IPS-18a (cell line): Measurements from ENCODE around the gene BAZ2A.

Source experiments
- H3K27ac ChIP-seq: one replicate; pipeline ENCODE4 v1.5.1; 2013; ENCODE audit warnings: low read length
- H3K27me3 ChIP-seq: one replicate; pipeline ENCODE4 v1.6.1; 2013; ENCODE audit warnings: mild to moderate bottlenecking, low read length; ENCODE audit not compliant: control insufficient read depth, insufficient read depth
- H3K36me3 ChIP-seq: one replicate; pipeline ENCODE4 v1.6.1; 2013; ENCODE audit warnings: low read depth, low read length; ENCODE audit not compliant: control insufficient read depth
- H3K4me1 ChIP-seq: one replicate; pipeline ENCODE4 v1.6.1; 2013; ENCODE audit warnings: low read depth, low read length; ENCODE audit not compliant: control insufficient read depth
- H3K4me3 ChIP-seq: one replicate; pipeline ENCODE4 v1.5.1; 2013; ENCODE audit warnings: low read length
- H3K9ac ChIP-seq: one replicate; pipeline ENCODE4 v1.6.1; 2013; ENCODE audit warnings: mild to moderate bottlenecking, low read length, moderate library complexity
- H3K9me3 ChIP-seq: one replicate; pipeline ENCODE4 v1.6.1; 2013; ENCODE audit warnings: low read depth, low read length; ENCODE audit not compliant: control insufficient read depth

The BAZ2A gene

DNA sequence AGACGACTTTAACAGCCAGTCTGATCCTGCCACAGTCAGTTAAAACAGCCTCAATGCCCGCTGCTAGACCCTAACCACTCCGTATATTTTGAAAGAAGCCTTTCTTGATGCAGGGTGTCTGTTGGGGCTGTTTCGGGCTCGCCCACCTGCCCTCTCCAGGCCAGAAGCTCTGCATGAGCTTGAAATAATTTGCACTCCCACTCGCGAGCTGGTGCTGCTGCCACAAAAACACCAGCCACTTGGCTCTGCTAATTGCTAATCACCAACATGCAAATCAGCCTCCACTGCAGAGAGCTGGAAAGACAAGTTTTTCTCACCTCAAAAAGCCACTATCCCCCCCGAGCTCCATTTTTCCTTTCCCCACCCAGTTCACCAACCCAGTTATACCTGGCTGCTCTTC is 15.5 kb downstream of the BAZ2A start:
- no peaks in the 10 kb centered on the region for H3K27me3 ChIP-seq
- peaks cover 64% of the 10 kb centered on the region for H3K36me3 ChIP-seq
- no peaks in the 10 kb centered on the region for H3K9me3 ChIP-seq
- no peak overlapping the region for H3K9ac ChIP-seq
- H3K4me1 ChIP-seq: no peaks in the 10 kb centered on the region
- no peak overlapping the region for H3K4me3 ChIP-seq
- no peak overlapping the region for H3K27ac ChIP-seq

- Histone ChIP-seq H3K9me3 (no peaks in the 10 kb centered on the region), H3K27ac (no peak overlapping the region), H3K36me3 (peaks cover 86% of the 10 kb centered on the region), H3K4me3 (no peak overlapping the region), H3K4me1 (no peaks in the 10 kb centered on the region), H3K9ac (no peak overlapping the region), H3K27me3 (no peaks in the 10 kb centered on the region)
These were observed 25.8 kb downstream of the BAZ2A start for GRCh38 chr12:56604355-56604754.

DNA sequence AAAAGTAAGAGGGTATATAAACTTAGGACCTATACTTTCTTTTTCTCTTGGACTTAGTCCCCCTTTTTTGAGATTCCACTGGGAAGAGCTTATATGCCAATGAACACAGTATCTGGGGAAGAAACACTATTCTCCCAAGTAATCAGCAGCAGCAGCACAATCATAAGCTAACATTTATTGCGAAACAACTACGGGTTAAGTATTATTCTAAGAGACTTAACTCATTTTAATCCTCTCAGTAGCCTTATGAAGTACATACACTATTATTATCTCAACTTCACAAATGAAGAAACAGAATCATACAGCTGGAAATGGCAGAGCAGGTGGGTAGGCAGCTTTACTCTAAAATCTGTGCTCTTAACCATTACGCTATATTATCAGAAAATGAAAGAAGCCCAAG is 27.9 kb downstream of the BAZ2A start:
- no peak overlapping the region for H3K9ac ChIP-seq
- H3K27me3 ChIP-seq: no peaks in the 10 kb centered on the region
- H3K4me3 ChIP-seq: no peak overlapping the region
- no peaks in the 10 kb centered on the region for H3K9me3 ChIP-seq
- no peaks in the 10 kb centered on the region for H3K4me1 ChIP-seq
- no peak overlapping the region for H3K27ac ChIP-seq
- H3K36me3 ChIP-seq: peaks cover 97% of the 10 kb centered on the region

DNA sequence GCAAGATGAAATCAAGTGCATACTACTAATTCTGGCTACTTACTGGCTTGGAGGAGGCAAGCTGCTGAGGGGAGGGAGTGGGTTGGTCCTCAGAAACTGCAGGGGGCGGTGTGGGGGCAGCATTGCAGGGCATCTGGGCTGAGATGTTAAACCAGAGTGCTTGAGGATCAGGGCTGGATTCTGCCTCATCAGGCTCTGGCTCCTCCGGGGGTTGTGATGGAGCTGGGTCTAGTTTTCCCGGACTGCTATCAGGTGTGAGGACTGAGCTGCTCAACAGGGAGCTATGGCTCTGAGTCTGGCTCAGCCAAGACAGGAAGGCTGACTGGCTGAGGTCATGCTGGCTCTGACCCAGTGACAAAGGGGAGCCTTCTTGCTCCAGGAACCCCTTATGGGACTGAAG is 28.6 kb downstream of the BAZ2A start:
- Histone ChIP-seq H3K4me1 (no peaks in the 10 kb centered on the region), H3K4me3 (no peak overlapping the region), H3K36me3 (peaks cover 91% of the 10 kb centered on the region), H3K27ac (no peak overlapping the region), H3K9ac (no peak overlapping the region), H3K9me3 (no peaks in the 10 kb centered on the region), H3K27me3 (no peaks in the 10 kb centered on the region)

DNA sequence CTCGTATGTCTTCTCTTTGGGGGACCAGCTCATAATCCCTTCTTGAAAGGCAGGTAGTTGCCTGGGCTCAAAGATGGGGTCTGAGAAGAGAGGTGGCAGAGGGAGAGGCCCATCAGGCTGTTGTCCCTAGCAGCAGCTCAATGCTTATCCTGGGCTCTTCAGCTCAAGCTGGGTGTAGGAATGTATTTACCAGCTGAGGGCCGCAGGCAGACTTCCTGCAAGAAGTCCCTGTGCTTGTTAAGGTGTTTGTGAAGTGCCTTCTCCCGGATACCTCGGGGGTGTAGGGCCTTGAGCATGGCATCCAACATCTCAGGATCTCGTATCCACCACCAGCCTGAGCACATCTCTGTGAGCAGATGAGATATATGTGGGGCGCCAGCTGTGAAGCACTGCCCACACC is 29.4 kb downstream of the BAZ2A start:
- no peak overlapping the region for H3K9ac ChIP-seq
- H3K4me1 ChIP-seq: no peaks in the 10 kb centered on the region
- H3K36me3 ChIP-seq: peaks cover 84% of the 10 kb centered on the region
- H3K9me3 ChIP-seq: no peaks in the 10 kb centered on the region
- H3K27me3 ChIP-seq: no peaks in the 10 kb centered on the region
- no peak overlapping the region for H3K4me3 ChIP-seq
- no peak overlapping the region for H3K27ac ChIP-seq

GRCh38 chr12:56599797-56600196 is 30.3 kb downstream of the BAZ2A start:
- Histone ChIP-seq H3K9ac (no peak overlapping the region), H3K4me1 (no peaks in the 10 kb centered on the region), H3K4me3 (no peak overlapping the region), H3K36me3 (peaks cover 79% of the 10 kb centered on the region), H3K9me3 (no peaks in the 10 kb centered on the region), H3K27me3 (no peaks in the 10 kb centered on the region), H3K27ac (no peak overlapping the region)

DNA sequence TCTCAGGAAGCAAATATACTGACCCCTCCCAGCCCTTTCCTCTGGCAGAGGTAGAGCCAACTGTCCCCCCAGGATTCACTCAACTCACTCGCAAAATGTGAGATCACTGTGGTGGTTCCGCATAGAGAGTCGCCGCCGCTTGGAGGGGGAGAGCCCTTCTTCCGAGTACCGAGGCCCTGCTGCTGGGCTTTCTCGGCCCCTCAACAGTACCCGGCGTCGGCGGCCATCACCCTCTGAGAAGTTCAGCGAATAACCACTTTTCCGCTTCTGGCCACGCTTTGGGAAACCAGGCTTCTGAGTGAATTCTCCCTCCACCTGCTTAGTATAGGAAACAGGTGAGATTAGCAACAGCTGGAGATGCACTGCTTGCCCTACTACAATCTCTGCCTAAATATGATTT is 31.1 kb downstream of the BAZ2A start:
- no peak overlapping the region for H3K4me3 ChIP-seq
- peaks cover 71% of the 10 kb centered on the region for H3K36me3 ChIP-seq
- H3K9ac ChIP-seq: no peak overlapping the region
- H3K27me3 ChIP-seq: no peaks in the 10 kb centered on the region
- H3K4me1 ChIP-seq: peaks cover 6% of the 10 kb centered on the region
- H3K27ac ChIP-seq: no peak overlapping the region
- no peaks in the 10 kb centered on the region for H3K9me3 ChIP-seq

DNA sequence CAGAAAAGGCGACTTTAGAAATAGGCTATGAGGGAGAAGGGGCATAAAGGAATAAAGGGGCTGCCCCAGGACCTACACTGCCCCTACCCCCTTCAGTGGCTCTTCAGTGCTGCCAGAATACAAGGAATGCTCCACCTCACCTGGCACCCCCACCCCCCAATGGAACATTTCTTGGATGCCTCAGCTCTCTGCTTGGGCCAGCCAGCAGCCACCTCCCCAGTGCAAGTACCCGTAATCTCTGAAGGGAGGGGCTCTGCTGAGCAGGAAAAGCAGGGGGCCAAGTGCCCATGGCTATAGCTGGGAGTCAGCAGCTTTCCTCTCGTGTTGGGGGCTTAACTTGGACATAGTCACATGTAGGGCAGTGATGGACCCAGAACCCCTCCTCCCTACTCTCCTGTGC is 33.3 kb downstream of the BAZ2A start:
- no peak overlapping the region for H3K27ac ChIP-seq
- peaks cover 50% of the 10 kb centered on the region for H3K36me3 ChIP-seq
- no peak overlapping the region for H3K9ac ChIP-seq
- H3K9me3 ChIP-seq: no peaks in the 10 kb centered on the region
- H3K4me1 ChIP-seq: peaks cover 6% of the 10 kb centered on the region
- no peaks in the 10 kb centered on the region for H3K27me3 ChIP-seq
- no peak overlapping the region for H3K4me3 ChIP-seq

DNA sequence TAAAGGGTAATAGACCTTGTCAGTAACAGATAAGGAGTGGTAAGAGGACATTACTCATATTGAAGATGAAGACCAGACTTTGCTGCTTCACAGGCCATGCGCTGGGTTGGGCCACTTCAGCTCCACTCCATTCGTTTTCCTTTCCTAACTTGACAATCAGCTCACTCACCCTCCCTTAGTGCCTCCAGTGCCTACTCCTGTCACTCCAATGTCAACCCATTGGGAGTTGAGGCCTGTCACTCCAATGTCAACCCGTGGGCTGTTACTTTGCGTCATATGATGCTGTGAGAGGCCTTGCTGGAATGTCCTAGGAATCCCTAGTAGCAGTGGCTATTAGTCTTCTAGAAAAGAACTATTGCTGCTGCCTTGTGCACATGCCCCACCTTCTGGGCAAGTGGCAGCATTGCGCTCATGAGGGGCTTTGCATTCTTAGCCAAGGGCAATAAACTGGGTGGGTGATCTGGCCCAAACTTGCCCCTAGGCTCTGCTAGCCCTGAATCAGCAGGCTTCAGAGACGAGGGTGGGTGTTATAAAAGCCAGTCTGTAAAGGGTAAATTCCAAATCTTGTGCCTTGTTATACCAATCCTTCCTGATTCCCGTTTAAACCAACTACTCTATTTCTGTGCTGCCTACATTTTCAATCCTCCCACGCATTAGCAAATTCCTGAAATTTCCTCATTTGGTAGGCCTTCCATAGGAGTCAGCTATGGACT is 36.1 kb downstream of the BAZ2A start:
- Histone ChIP-seq H3K4me3 (no peak overlapping the region), H3K4me1 (peaks cover 6% of the 10 kb centered on the region), H3K9me3 (no peaks in the 10 kb centered on the region), H3K27ac (peak overlapping the region; percentile 27), H3K9ac (no peak overlapping the region), H3K36me3 (peaks cover 22% of the 10 kb centered on the region), H3K27me3 (no peaks in the 10 kb centered on the region)

DNA sequence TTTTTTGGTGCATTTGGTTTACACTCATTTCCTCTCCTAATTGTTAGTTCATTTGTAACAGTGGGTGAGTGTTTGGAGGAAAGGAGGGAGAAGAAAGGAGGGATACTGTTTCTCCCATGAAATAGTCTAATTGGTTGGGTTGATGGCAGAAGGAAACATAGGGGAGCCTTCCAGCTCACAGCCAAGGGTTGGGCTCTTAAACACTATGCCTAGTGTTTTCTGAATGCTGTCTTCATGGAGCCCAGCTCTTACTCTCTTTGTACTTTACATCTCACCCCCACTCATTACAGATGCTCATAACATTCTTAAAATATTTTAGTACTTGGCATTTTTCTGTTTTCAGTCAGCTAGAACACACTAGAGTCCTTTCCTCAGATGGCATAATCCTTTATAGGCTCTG is 38.2 kb downstream of the BAZ2A start:
- Histone ChIP-seq H3K36me3 (peaks cover 3% of the 10 kb centered on the region), H3K4me3 (no peak overlapping the region), H3K27ac (no peak overlapping the region), H3K4me1 (peaks cover 18% of the 10 kb centered on the region), H3K27me3 (no peaks in the 10 kb centered on the region), H3K9ac (no peak overlapping the region), H3K9me3 (no peaks in the 10 kb centered on the region)

- H3K27ac ChIP-seq: no peak overlapping the region
- no peaks in the 10 kb centered on the region for H3K27me3 ChIP-seq
- H3K9ac ChIP-seq: no peak overlapping the region
- no peaks in the 10 kb centered on the region for H3K9me3 ChIP-seq
- peaks cover 3% of the 10 kb centered on the region for H3K36me3 ChIP-seq
- no peak overlapping the region for H3K4me3 ChIP-seq
- H3K4me1 ChIP-seq: peaks cover 18% of the 10 kb centered on the region
These were observed 39.0 kb downstream of the BAZ2A start for GRCh38 chr12:56591126-56591525.

DNA sequence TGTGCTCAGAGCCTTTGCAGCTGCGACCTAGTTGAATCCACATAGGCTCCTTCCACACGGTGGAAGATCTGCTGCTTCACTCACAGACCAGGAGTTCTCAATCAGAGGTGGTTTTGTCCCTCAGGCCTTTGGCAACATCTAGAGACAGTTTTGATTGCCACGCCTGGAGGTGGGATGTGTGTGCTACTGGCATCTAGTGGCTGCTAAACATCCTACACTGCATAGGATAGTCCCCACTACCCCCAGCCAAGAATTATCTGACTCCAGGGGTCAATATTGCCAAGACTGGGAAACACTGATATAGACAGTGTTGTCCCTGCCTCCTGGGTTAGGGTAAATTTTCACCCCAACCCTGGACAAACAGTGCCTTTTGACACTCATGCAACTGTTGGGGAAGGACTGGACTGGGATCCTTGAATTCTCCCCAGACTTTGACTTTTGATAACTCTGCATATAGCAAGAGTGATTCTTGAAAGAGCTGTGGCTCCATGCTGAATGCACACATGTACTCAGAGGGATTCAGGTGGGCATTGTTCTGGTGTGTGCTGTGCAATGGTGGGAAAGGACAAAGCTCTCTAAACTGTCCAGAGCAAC is 39.8 kb downstream of the BAZ2A start:
- no peaks in the 10 kb centered on the region for H3K36me3 ChIP-seq
- no peak overlapping the region for H3K27ac ChIP-seq

More for the DNA sequence above, 39.8 kb downstream of the BAZ2A start:
- Histone ChIP-seq H3K9ac (no peak overlapping the region), H3K9me3 (no peaks in the 10 kb centered on the region), H3K4me3 (no peak overlapping the region), H3K4me1 (peaks cover 18% of the 10 kb centered on the region), H3K27me3 (no peaks in the 10 kb centered on the region)
